Ishikawa (cell line): ENCODE results near the gene SAMD4B.

Experiments
- CREB1 ChIP-seq: IDR thresholded peaks from 2 replicates; pipeline ENCODE4 v1.6.1; 2012; ENCODE audit warnings: low read depth
- EP300 ChIP-seq: IDR thresholded peaks from 2 replicates; pipeline ENCODE4 v1.6.1; 2012; ENCODE audit warnings: borderline replicate concordance
- FOXM1 ChIP-seq: IDR thresholded peaks from 2 replicates; pipeline ENCODE4 v1.6.1; 2012; ENCODE audit warnings: low read depth, borderline replicate concordance
- MAX ChIP-seq: IDR thresholded peaks from 2 replicates; pipeline ENCODE4 v1.6.1; 2012
- NFIC ChIP-seq: IDR thresholded peaks from 2 replicates; pipeline ENCODE4 v1.6.1; 2012
- RAD21 ChIP-seq: IDR thresholded peaks from 2 replicates; pipeline ENCODE4 v1.6.1; 2012; ENCODE audit warnings: low read depth
- TAF1 ChIP-seq: IDR thresholded peaks from 2 replicates; pipeline ENCODE4 v1.6.1; 2012; ENCODE audit warnings: low read depth, mild to moderate bottlenecking
- TCF12 ChIP-seq: IDR thresholded peaks from 2 replicates; pipeline ENCODE4 v1.6.1; 2012; ENCODE audit warnings: low read depth
- TEAD4 ChIP-seq: IDR thresholded peaks from 2 replicates; pipeline ENCODE4 v1.6.1; 2012
- YY1 ChIP-seq: IDR thresholded peaks from 2 replicates; pipeline ENCODE4 v1.6.1; 2012; ENCODE audit warnings: low read depth
- ZBTB7A ChIP-seq: IDR thresholded peaks from 2 replicates; pipeline ENCODE4 v1.6.1; 2012; ENCODE audit warnings: low read depth

GRCh38 chr19:39293394-39293793 lies 48.8 kb upstream of the SAMD4B start:
- TF ChIP-seq RAD21 (no peak), EP300 (no peak), FOXM1 (no peak), NFIC (no peak), MAX (no peak), YY1 (no peak), TCF12 (no peak), TEAD4 (no peak), CREB1 (no peak), TAF1 (no peak), ZBTB7A (no peak)
